ENCODE results near the gene SHMT2. TPM values are rescaled to one million over a fixed set of nuclear protein-coding genes. Genes with fewer than 3 reads are reported as not detected.

Gene SHMT2
- total RNA-seq, 1 donor = 199 TPM

GRCh38 chr12:57201631-57202030 is 27.9 kb upstream of the SHMT2 start:
- DNase-seq (ENCODE audit: low read depth) = no peak
- no peak overlapping the region for H3K4me3 ChIP-seq (ENCODE audit: low read depth, low read length)
- no peak for TF ChIP-seq CTCF (IDR thresholded peaks at IDR 0.05; ENCODE audit: insufficient read depth, low read depth, low read length)

- H3K4me3 ChIP-seq (ENCODE audit: low read depth, low read length) = no peak overlapping the region
- DNase-seq (ENCODE audit: low read depth) = no peak
- TF ChIP-seq CTCF (IDR thresholded peaks at IDR 0.05; ENCODE audit: insufficient read depth, low read depth, low read length) = no peak
Observed at GRCh38 chr12:57202321-57202720, 27.2 kb upstream of the SHMT2 start.

GRCh38 chr12:57203201-57203600 is 26.3 kb upstream of the SHMT2 start:
- H3K4me3 ChIP-seq (ENCODE audit: low read depth, low read length) = no peak overlapping the region
- DNase-seq (ENCODE audit: low read depth) = no peak
- no peak for TF ChIP-seq CTCF (IDR thresholded peaks at IDR 0.05; ENCODE audit: insufficient read depth, low read depth, low read length)

- no peak overlapping the region for H3K4me3 ChIP-seq (ENCODE audit: low read depth, low read length)
- DNase-seq (ENCODE audit: low read depth) = no peak
- TF ChIP-seq CTCF (IDR thresholded peaks at IDR 0.05; ENCODE audit: insufficient read depth, low read depth, low read length) = no peak
Observed at GRCh38 chr12:57203791-57204190, 25.7 kb upstream of the SHMT2 start.

- no peak overlapping the region for H3K4me3 ChIP-seq (ENCODE audit: low read depth, low read length)
- TF ChIP-seq CTCF (IDR thresholded peaks at IDR 0.05; ENCODE audit: insufficient read depth, low read depth, low read length) = no peak
- no peak for DNase-seq (ENCODE audit: low read depth)
Observed at GRCh38 chr12:57204454-57204853, 25.1 kb upstream of the SHMT2 start.

- no peak for TF ChIP-seq CTCF (IDR thresholded peaks at IDR 0.05; ENCODE audit: insufficient read depth, low read depth, low read length)
- H3K4me3 ChIP-seq (ENCODE audit: low read depth, low read length) = no peak overlapping the region
- no peak for DNase-seq (ENCODE audit: low read depth)
Observed at GRCh38 chr12:57205186-57205585, 24.3 kb upstream of the SHMT2 start.

- DNase-seq (ENCODE audit: low read depth) = no peak
- no peak overlapping the region for H3K4me3 ChIP-seq (ENCODE audit: low read depth, low read length)
- no peak for TF ChIP-seq CTCF (IDR thresholded peaks at IDR 0.05; ENCODE audit: insufficient read depth, low read depth, low read length)
Observed at GRCh38 chr12:57205931-57206330, 23.6 kb upstream of the SHMT2 start.

Data from fibroblast of villous mesenchyme (primary cell).